Measurements from ENCODE around the gene ZC3H15.
"Not testable (repeated sequence)": the region's sequence is repeated elsewhere in the genome, so short reads cannot be mapped to it uniquely, and the experiment has no call there.

ZC3H15 gene

DNA sequence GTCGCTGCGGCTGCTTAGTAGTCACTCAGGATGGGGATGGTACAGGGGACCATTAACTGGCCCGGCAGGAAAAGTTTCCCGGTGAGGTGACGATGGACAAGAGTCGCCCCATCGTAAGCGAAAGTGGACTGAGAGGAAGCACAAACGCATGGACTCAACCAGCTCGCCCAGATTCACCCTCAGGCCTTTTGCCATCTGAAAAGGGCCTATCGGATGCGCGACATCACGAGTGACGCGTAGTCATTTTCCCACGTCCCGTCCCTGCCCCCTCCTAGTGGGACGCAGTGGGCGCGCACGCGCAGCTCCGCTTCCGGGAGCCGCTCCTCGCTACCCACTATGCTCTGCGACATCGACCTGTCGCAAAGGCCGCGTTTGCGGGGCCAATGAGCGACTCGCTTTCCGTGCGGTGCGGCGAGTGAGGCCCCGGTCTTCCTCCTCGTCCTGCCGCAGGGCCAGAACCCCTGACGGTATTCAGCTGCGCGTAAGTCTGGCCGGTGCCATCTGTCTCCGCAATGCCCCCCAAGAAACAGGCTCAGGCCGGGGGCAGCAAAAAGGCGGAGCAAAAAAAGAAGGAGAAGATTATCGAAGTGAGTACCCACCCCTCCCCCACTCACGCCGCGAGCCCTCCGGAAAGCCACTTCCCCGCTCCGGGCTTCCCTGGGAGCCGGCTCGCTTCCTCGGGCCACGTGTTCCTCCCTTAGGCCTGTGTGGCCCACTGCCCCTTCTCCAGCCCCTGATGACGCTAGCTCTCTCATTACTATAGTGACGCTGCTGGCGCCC is at the start of gene ZC3H15:
Gene ZC3H15, plus strand, starts transcription at position 390 of the 780 bp plus-strand sequence. Its CDS starts 123 bp downstream, at position 513.
- Histone ChIP-seq H3K4me1 (ENCODE audit: control insufficient read depth, insufficient read depth, low read length) (peaks cover 15% of the 10 kb centered on the region), H3K27ac (ENCODE audit: low read depth, low read length) (peak within 1 kb of the TSS; percentile 88), H3K4me3 (ENCODE audit: low read depth, low read length) (peak within 1 kb of the TSS; percentile 93), H3K27me3 (ENCODE audit: control insufficient read depth, insufficient read depth, low read length) (no peaks in the 10 kb centered on the region), H3K36me3 (ENCODE audit: control insufficient read depth, insufficient read depth, low read length) (no peaks in the 10 kb centered on the region), H3K9me3 (ENCODE audit: control insufficient read depth, insufficient read depth, low read depth, low read length) (no peaks in the 10 kb centered on the region), H3K9ac (ENCODE audit: low read length) (peak within 1 kb of the TSS; percentile 96)

DNA sequence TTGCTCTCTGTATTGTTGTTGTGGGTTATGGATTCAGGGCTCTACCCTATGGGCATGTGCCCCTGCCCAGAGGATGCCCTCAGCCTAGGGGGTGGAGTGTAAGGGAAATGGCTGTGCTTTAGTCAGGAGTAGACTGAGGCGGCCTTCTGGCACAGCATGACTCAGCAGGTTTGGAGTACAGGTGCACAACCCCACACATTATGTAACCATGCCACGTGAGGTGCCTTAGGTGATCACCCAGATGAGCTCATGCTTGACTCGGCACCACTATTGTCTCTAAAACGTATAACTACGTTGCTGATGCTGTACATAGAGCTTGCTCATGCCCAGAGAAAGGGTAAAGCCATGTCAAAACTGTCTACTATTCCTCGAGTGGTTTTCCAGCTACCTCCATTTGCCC is 48.3 kb upstream of the ZC3H15 start:
- Histone ChIP-seq H3K27ac (ENCODE audit: low read depth, low read length) (no peak overlapping the region), H3K4me3 (ENCODE audit: low read depth, low read length) (no peak overlapping the region), H3K9me3 (ENCODE audit: control insufficient read depth, insufficient read depth, low read depth, low read length) (peaks cover 24% of the 10 kb centered on the region), H3K9ac (ENCODE audit: low read length) (no peak overlapping the region), H3K36me3 (ENCODE audit: control insufficient read depth, insufficient read depth, low read length) (peaks cover 4% of the 10 kb centered on the region; the same call in 1 of the 2 replicates), H3K27me3 (ENCODE audit: control insufficient read depth, insufficient read depth, low read length) (no peaks in the 10 kb centered on the region), H3K4me1 (ENCODE audit: control insufficient read depth, insufficient read depth, low read length) (no peaks in the 10 kb centered on the region)

DNA sequence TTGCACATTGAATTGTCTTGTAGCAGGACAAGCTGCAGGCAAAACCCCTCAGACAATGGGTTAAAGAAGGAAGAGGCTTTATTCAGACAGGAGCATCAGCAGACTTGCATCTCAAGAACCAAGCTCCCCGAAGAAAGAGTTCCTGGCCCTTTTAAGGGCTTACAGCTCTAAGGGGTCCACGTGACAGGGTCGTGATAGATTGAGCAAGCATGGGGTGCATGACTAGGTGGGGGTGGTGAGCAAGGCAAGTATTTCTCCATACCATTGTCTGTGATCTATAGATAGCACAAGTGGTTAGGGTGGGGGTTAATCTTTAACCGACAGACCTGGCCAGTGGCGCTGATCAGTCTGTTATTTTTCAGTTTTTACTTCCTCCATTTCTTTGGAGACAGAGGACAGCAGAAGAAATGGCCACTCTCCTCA is 46.4 kb upstream of the ZC3H15 start:
- peaks cover 24% of the 10 kb centered on the region for H3K9me3 ChIP-seq (ENCODE audit: control insufficient read depth, insufficient read depth, low read depth, low read length)
- not testable (repeated sequence) for H3K27me3 ChIP-seq (ENCODE audit: control insufficient read depth, insufficient read depth, low read length); H3K4me1 ChIP-seq (ENCODE audit: control insufficient read depth, insufficient read depth, low read length); H3K4me3 ChIP-seq (ENCODE audit: low read depth, low read length); H3K27ac ChIP-seq (ENCODE audit: low read depth, low read length); H3K9ac ChIP-seq (ENCODE audit: low read length); H3K36me3 ChIP-seq (ENCODE audit: control insufficient read depth, insufficient read depth, low read length)

DNA sequence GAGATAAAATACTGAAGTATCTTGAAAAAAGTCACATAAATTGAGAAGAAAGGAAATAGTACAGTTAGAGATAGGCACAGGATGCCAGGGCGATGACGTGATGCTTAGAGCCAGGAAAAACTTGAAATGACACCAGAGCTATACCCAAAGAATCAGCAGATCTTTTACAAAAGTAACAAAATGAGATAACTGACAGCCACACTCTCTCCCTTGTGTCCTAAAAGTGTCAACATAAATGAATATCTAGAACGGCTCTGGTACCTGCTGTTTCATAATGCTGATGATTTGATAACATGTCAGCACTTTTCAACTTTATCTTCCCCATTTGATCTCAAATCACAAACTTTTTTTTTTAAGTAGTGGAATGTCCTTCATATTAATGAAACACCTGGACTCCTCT is 45.6 kb upstream of the ZC3H15 start:
- Histone ChIP-seq H3K4me1 (ENCODE audit: control insufficient read depth, insufficient read depth, low read length) (no peaks in the 10 kb centered on the region; the same call in 1 of the 2 replicates), H3K27me3 (ENCODE audit: control insufficient read depth, insufficient read depth, low read length) (no peaks in the 10 kb centered on the region), H3K36me3 (ENCODE audit: control insufficient read depth, insufficient read depth, low read length) (peaks cover 4% of the 10 kb centered on the region; the same call in 1 of the 2 replicates), H3K9ac (ENCODE audit: low read length) (no peak overlapping the region), H3K27ac (ENCODE audit: low read depth, low read length) (no peak overlapping the region), H3K4me3 (ENCODE audit: low read depth, low read length) (no peak overlapping the region), H3K9me3 (ENCODE audit: control insufficient read depth, insufficient read depth, low read depth, low read length) (peaks cover 24% of the 10 kb centered on the region)

DNA sequence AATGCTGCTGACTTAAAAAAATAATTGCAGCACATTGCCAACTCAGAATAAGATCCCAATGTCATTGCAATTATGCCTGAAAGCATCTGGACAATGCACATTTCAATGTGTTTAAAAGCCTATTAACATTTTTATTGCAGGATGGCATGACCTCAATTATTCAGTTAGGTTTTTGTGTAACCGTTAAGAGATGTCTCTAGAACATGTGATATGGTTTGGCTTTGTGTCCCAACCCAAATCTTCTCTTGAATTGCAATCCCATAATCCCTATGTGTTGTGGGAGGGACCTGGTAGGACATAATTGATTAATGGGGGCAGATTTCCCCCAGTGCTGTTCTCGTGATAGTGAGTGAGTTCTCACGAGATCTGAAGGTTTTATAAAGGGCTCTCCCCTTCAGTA is 43.2 kb upstream of the ZC3H15 start:
- Histone ChIP-seq H3K36me3 (ENCODE audit: control insufficient read depth, insufficient read depth, low read length) (no peaks in the 10 kb centered on the region), H3K27ac (ENCODE audit: low read depth, low read length) (no peak overlapping the region), H3K4me3 (ENCODE audit: low read depth, low read length) (no peak overlapping the region), H3K27me3 (ENCODE audit: control insufficient read depth, insufficient read depth, low read length) (no peaks in the 10 kb centered on the region), H3K9me3 (ENCODE audit: control insufficient read depth, insufficient read depth, low read depth, low read length) (peaks cover 15% of the 10 kb centered on the region), H3K9ac (ENCODE audit: low read length) (no peak overlapping the region), H3K4me1 (ENCODE audit: control insufficient read depth, insufficient read depth, low read length) (no peaks in the 10 kb centered on the region; the same call in 1 of the 2 replicates)

DNA sequence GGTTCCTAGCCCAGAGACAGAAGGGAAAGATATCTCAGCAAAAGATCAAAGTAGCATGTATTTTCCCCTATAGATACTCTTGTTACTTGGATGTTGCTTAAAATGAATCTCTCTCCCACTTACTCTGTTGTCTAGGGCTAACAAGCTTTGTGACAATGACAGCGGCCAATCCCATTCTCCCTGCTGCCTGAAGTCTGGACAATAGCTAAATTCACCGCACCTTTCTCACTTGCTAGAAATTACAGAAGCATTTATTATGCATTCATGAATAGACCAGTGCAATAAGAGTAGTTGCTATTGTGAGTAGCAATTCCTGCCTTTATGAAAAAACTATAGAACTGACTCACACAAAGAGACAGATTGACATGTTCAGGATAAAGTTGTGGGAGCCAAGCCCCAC is 42.2 kb upstream of the ZC3H15 start:
- Histone ChIP-seq H3K36me3 (ENCODE audit: control insufficient read depth, insufficient read depth, low read length) (no peaks in the 10 kb centered on the region), H3K9ac (ENCODE audit: low read length) (no peak overlapping the region), H3K27ac (ENCODE audit: low read depth, low read length) (no peak overlapping the region), H3K27me3 (ENCODE audit: control insufficient read depth, insufficient read depth, low read length) (no peaks in the 10 kb centered on the region), H3K9me3 (ENCODE audit: control insufficient read depth, insufficient read depth, low read depth, low read length) (peaks cover 6% of the 10 kb centered on the region; the same call in 1 of the 2 replicates), H3K4me1 (ENCODE audit: control insufficient read depth, insufficient read depth, low read length) (no peaks in the 10 kb centered on the region; the same call in 1 of the 2 replicates), H3K4me3 (ENCODE audit: low read depth, low read length) (no peak overlapping the region)

DNA sequence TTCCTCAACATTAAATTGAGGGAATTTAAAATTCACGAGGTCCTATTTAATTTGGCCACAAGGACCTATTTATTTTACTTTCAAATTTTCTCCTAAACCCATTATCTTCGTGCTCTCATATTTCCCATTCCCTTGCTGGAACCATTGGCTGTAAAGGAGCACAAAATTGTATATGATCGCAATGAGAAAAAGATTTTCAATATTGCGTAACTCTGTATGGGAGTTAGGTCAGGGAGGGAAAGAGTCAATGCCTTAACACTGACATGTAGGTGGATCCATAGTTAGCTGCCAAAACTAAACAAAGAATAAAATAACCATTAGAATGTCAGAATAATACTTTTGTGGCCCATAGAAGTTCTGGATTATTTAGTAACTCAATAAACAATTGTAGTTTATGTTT is 40.6 kb upstream of the ZC3H15 start:
- no peaks in the 10 kb centered on the region for H3K36me3 ChIP-seq (ENCODE audit: control insufficient read depth, insufficient read depth, low read length)
- H3K27me3 ChIP-seq (ENCODE audit: control insufficient read depth, insufficient read depth, low read length): no peaks in the 10 kb centered on the region
- no peak overlapping the region for H3K4me3 ChIP-seq (ENCODE audit: low read depth, low read length)
- H3K9me3 ChIP-seq (ENCODE audit: control insufficient read depth, insufficient read depth, low read depth, low read length): no peaks in the 10 kb centered on the region
- H3K9ac ChIP-seq (ENCODE audit: low read length): no peak overlapping the region
- no peaks in the 10 kb centered on the region; the same call in 1 of the 2 replicates for H3K4me1 ChIP-seq (ENCODE audit: control insufficient read depth, insufficient read depth, low read length)
- H3K27ac ChIP-seq (ENCODE audit: low read depth, low read length): no peak overlapping the region

DNA sequence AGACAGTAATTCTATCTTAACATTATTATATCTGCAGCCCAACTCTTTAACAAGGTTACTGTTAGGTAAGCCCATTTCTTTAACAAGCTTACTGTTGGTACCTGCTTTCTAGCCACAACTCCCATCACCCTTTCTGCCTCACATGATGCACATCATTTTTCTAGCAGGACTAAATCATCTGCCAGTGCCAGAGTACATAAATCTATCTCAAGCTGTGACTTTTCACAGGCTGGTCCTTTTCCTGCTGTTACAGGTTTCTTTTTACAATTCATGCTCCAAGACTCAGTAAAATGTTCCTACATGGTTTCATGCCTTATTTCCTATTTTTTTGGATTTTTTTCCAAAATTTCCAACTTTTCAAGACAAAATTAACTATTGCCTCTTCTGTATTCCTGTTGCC is 30.4 kb upstream of the ZC3H15 start:
- Histone ChIP-seq H3K4me1 (ENCODE audit: control insufficient read depth, insufficient read depth, low read length) (no peaks in the 10 kb centered on the region), H3K9me3 (ENCODE audit: control insufficient read depth, insufficient read depth, low read depth, low read length) (no peaks in the 10 kb centered on the region), H3K9ac (ENCODE audit: low read length) (no peak overlapping the region)

DNA sequence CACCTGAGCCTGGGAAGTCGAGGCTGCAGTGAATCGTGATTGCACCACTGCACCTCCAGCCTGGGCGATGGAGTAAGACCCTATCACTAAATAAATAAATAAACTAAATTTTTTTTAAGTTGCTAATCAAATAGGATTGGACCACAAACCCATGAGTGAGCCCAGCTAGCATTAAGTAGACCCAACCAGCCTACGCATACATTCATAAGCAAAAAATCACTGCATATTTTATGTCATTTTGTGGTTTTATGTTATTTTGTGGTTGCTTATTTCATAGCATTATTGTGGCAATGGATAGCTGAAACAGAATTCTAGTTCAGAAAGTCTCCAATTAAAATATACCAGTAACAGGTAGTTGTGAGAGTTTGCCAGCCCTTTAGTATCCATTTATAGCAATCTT is 29.1 kb upstream of the ZC3H15 start:
- no peak overlapping the region for H3K9ac ChIP-seq (ENCODE audit: low read length)

More for the DNA sequence above, 30.4 kb upstream of the ZC3H15 start:
- Histone ChIP-seq H3K27ac (ENCODE audit: low read depth, low read length) (no peak overlapping the region), H3K4me3 (ENCODE audit: low read depth, low read length) (no peak overlapping the region), H3K27me3 (ENCODE audit: control insufficient read depth, insufficient read depth, low read length) (no peaks in the 10 kb centered on the region), H3K36me3 (ENCODE audit: control insufficient read depth, insufficient read depth, low read length) (no peaks in the 10 kb centered on the region)

DNA sequence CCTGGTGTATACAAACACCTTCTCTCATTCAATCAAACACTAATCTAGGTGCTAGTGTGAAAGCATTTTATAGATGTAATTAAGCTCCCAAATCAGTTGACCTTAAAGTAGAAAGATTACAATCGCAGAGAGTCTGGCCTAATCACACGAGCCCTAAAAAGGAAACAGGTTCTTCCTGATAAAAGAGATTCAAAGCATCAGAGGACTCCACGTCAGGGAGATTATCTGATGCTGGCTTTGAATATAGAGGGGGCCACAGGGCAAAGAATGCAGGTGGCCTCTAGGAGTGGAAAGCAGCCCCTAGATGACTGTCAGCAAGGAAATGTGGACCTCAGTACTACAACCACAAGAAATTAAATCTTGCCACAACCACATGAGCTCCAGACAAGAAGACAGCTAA is 28.2 kb upstream of the ZC3H15 start:
- Histone ChIP-seq H3K9me3 (ENCODE audit: control insufficient read depth, insufficient read depth, low read depth, low read length) (no peaks in the 10 kb centered on the region), H3K27me3 (ENCODE audit: control insufficient read depth, insufficient read depth, low read length) (no peaks in the 10 kb centered on the region), H3K36me3 (ENCODE audit: control insufficient read depth, insufficient read depth, low read length) (no peaks in the 10 kb centered on the region), H3K27ac (ENCODE audit: low read depth, low read length) (no peak overlapping the region), H3K9ac (ENCODE audit: low read length) (no peak overlapping the region), H3K4me1 (ENCODE audit: control insufficient read depth, insufficient read depth, low read length) (no peaks in the 10 kb centered on the region), H3K4me3 (ENCODE audit: low read depth, low read length) (no peak overlapping the region)

More for the DNA sequence above, 29.1 kb upstream of the ZC3H15 start:
- H3K36me3 ChIP-seq (ENCODE audit: control insufficient read depth, insufficient read depth, low read length): no peaks in the 10 kb centered on the region
- no peak overlapping the region for H3K27ac ChIP-seq (ENCODE audit: low read depth, low read length)
- no peaks in the 10 kb centered on the region for H3K27me3 ChIP-seq (ENCODE audit: control insufficient read depth, insufficient read depth, low read length)
- no peaks in the 10 kb centered on the region for H3K4me1 ChIP-seq (ENCODE audit: control insufficient read depth, insufficient read depth, low read length)
- H3K9me3 ChIP-seq (ENCODE audit: control insufficient read depth, insufficient read depth, low read depth, low read length): no peaks in the 10 kb centered on the region
- no peak overlapping the region for H3K4me3 ChIP-seq (ENCODE audit: low read depth, low read length)

DNA sequence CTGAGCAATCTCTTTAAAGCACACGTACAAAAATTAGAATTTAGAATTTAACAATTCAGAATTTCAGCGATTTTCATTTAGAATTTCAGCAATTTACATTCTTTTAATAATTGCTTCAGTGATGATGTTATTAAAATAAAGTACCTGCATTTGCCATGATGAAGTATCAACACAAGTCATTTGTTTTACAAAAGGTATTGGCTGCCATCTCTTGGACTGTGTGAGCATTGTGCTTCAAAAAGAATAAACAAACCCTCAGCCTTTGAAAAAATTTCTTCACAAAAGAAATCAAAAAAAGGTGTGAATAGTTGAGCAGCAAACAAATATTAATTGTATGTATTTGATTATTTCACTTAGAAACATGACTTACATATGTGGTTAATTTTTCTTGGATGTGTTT is 27.1 kb upstream of the ZC3H15 start:
- Histone ChIP-seq H3K9ac (ENCODE audit: low read length) (no peak overlapping the region), H3K36me3 (ENCODE audit: control insufficient read depth, insufficient read depth, low read length) (no peaks in the 10 kb centered on the region), H3K9me3 (ENCODE audit: control insufficient read depth, insufficient read depth, low read depth, low read length) (no peaks in the 10 kb centered on the region), H3K27me3 (ENCODE audit: control insufficient read depth, insufficient read depth, low read length) (no peaks in the 10 kb centered on the region), H3K27ac (ENCODE audit: low read depth, low read length) (no peak overlapping the region), H3K4me3 (ENCODE audit: low read depth, low read length) (no peak overlapping the region), H3K4me1 (ENCODE audit: control insufficient read depth, insufficient read depth, low read length) (no peaks in the 10 kb centered on the region)

Data from HUES6 (cell line).